Right lobe of liver (tissue), 4 donors: ENCODE data around the gene EGFLAM.

Source experiments
- CTCF ChIP-seq, 4 donors: fragments of 200-600 bp in 3 of 4; fragments of 450-650 bp in 1 of 4; IDR thresholded peaks; one replicate each; pipeline versions ENCODE4 v1.5.1 to v1.8.0; 2016 to 2022; ENCODE audit warnings: antibody characterized with exemption in 4 of 4, mild to moderate bottlenecking in 2 of 4
- POLR2A ChIP-seq: fragments of 450-650 bp; IDR thresholded peaks from one replicate; pipeline ENCODE4 v1.6.1; 2017; ENCODE audit warnings: antibody characterized with exemption, mild to moderate bottlenecking
- donor health status: DM: no; HTN: no; CAD: no.
- donor health status: DM: no; HTN: no; CAD: no.
- donor health status: DM: no; HTN: yes; CAD: no.

GRCh38 chr5:38466424-38467189 is 208.2 kb downstream of the EGFLAM start:
- TF ChIP-seq CTCF (IDR thresholded peaks at IDR 0.05) (no peak), POLR2A (no peak)
